Liver (tissue), 9 donors: ENCODE results near the gene SNAI1. TPM values are rescaled to one million over a fixed set of nuclear protein-coding genes. Genes with fewer than 3 reads are reported as not detected.

Experiments used
- DNase-seq: peaks from one replicate; pipeline ENCODE4 v3.0.0-alpha.2; 2017; ENCODE audit warnings: low spot score
- H3K27ac ChIP-seq, 2 donors: one replicate each; pipeline ENCODE4 v1.7.0; 2013; ENCODE audit warnings: inconsistent platforms in 2 of 2, low read length in 2 of 2, control low read depth in 1 of 2, low read depth in 1 of 2, mild to moderate bottlenecking in 1 of 2
- H3K27me3 ChIP-seq, 4 donors: one replicate each; pipeline versions ENCODE4 v1.6.1 to v1.7.0; 2013; ENCODE audit warnings: low read length in 3 of 4, inconsistent platforms in 1 of 4, mild to moderate bottlenecking in 1 of 4, moderate library complexity in 1 of 4; ENCODE audit not compliant: control insufficient read depth in 4 of 4, insufficient read depth in 4 of 4
- H3K36me3 ChIP-seq, 4 donors: one replicate each; pipeline versions ENCODE4 v1.6.1 to v1.7.0; 2013; ENCODE audit warnings: low read length in 3 of 4, mild to moderate bottlenecking in 3 of 4, low read depth in 1 of 4, moderate library complexity in 1 of 4; ENCODE audit not compliant: control insufficient read depth in 4 of 4, insufficient read depth in 3 of 4
- H3K4me1 ChIP-seq, 4 donors: one replicate each; pipeline versions ENCODE4 v1.6.1 to v1.7.0; 2013; ENCODE audit warnings: low read length in 3 of 4, mild to moderate bottlenecking in 3 of 4, moderate library complexity in 1 of 4; ENCODE audit not compliant: control insufficient read depth in 4 of 4, insufficient read depth in 4 of 4
- H3K4me3 ChIP-seq, 3 donors: one replicate each; pipeline versions ENCODE4 v1.6.1 to v1.7.0; 2013; ENCODE audit warnings: low read length in 3 of 3, control low read depth in 1 of 3, low read depth in 1 of 3, mild to moderate bottlenecking in 1 of 3
- H3K9ac ChIP-seq, 2 donors: one replicate each; pipeline ENCODE4 v1.7.0; 2013; ENCODE audit warnings: low read length in 2 of 2, mild to moderate bottlenecking in 2 of 2, moderate library complexity in 2 of 2, control low read depth in 1 of 2, low read depth in 1 of 2
- H3K9me3 ChIP-seq, 4 donors: one replicate each; pipeline versions ENCODE4 v1.6.1 to v1.7.0; 2013; ENCODE audit warnings: low read length in 3 of 4; ENCODE audit not compliant: control insufficient read depth in 4 of 4
- ATF3 ChIP-seq: IDR thresholded peaks from 2 replicates; pipeline ENCODE4 v1.6.1; 2016; ENCODE audit warnings: antibody characterized with exemption
- CTCF ChIP-seq: fragments of 150-350 bp; IDR thresholded peaks from 2 replicates; pipeline ENCODE4 v1.5.1; 2017; ENCODE audit warnings: improper control_type of control experiment, low read depth, low read length; ENCODE audit not compliant: missing input control
- EGR1 ChIP-seq, 2 donors: IDR thresholded peaks; 2 replicates each; pipeline ENCODE4 v1.6.1; 2016 to 2018; ENCODE audit warnings: antibody characterized with exemption in 2 of 2, low read depth in 2 of 2
- FOXA1 ChIP-seq: IDR thresholded peaks from 2 replicates; pipeline ENCODE4 v1.6.1; 2016; ENCODE audit warnings: antibody characterized with exemption
- FOXA2 ChIP-seq: IDR thresholded peaks from 2 replicates; pipeline ENCODE4 v1.6.1; 2016; ENCODE audit warnings: antibody characterized with exemption
- GABPA ChIP-seq, 2 donors: IDR thresholded peaks in 1 of 2; conservative IDR thresholded peaks in 1 of 2; 2 replicates each; pipeline ENCODE4 v1.6.1; 2016; ENCODE audit warnings: antibody characterized with exemption in 2 of 2, mild to moderate bottlenecking in 1 of 2, moderate library complexity in 1 of 2
- HNF4A ChIP-seq, 2 donors: conservative IDR thresholded peaks; 2 replicates each; pipeline ENCODE4 v1.6.1; 2016; ENCODE audit warnings: antibody characterized with exemption in 2 of 2, mild to moderate bottlenecking in 2 of 2
- HNF4G ChIP-seq: IDR thresholded peaks from 2 replicates; pipeline ENCODE4 v1.6.1; 2016; ENCODE audit warnings: antibody characterized with exemption
- JUND ChIP-seq, 2 donors: IDR thresholded peaks; 2 replicates each; pipeline ENCODE4 v1.6.1; 2016; ENCODE audit warnings: antibody characterized with exemption in 2 of 2
- MAX ChIP-seq: IDR thresholded peaks from 2 replicates; pipeline ENCODE4 v1.6.1; 2016; ENCODE audit warnings: antibody characterized with exemption
- NR2F2 ChIP-seq: IDR thresholded peaks from 2 replicates; pipeline ENCODE4 v1.6.1; 2016; ENCODE audit warnings: antibody characterized with exemption
- RAD21 ChIP-seq, 2 donors: IDR thresholded peaks; 2 replicates each; pipeline ENCODE4 v1.6.1; 2016; ENCODE audit warnings: antibody characterized with exemption in 2 of 2, mild to moderate bottlenecking in 2 of 2
- REST ChIP-seq: IDR thresholded peaks from 2 replicates; pipeline ENCODE4 v1.6.1; 2016; ENCODE audit warnings: antibody characterized with exemption, mild to moderate bottlenecking
- RXRA ChIP-seq, 2 donors: IDR thresholded peaks; 2 replicates each; pipeline ENCODE4 v1.6.1; 2017 to 2018; ENCODE audit warnings: antibody characterized with exemption in 2 of 2, mild to moderate bottlenecking in 1 of 2
- SP1 ChIP-seq: IDR thresholded peaks from 2 replicates; pipeline ENCODE4 v1.6.1; 2018; ENCODE audit warnings: antibody characterized with exemption, mild to moderate bottlenecking
- TAF1 ChIP-seq: conservative IDR thresholded peaks from 2 replicates; pipeline ENCODE4 v1.6.1; 2016; ENCODE audit warnings: antibody characterized with exemption, mild to moderate bottlenecking
- YY1 ChIP-seq: IDR thresholded peaks from 2 replicates; pipeline ENCODE4 v1.6.1; 2016; ENCODE audit warnings: antibody characterized with exemption, mild to moderate bottlenecking
- ZBTB33 ChIP-seq: IDR thresholded peaks from 2 replicates; pipeline ENCODE4 v1.6.1; 2016; ENCODE audit warnings: antibody characterized with exemption
- WGBS: extraction: QIAGEN DNeasy Blood & Tissue Kit; methylation state at CpG from one replicate; pipeline ENCODE4 v1.1.7; 2013; 5-methylcytosine and 5-hydroxymethylcytosine counted together
- polyA plus RNA-seq, 2 donors: library from polyadenylated mRNA; stranded (reverse) in 1 of 2; unstranded in 1 of 2; fragments of 200-250 nt in 1 of 2; fragments of >200 nt in 1 of 2; fragmentation: Nextera tagmentation in 1 of 2; extraction: Ambion mirVana in 1 of 2; gene quantifications; one replicate each; pipeline versions ENCODE4 v1.2.1 to v1.2.3, GENCODE V29; 2013 to 2015
- total RNA-seq, 2 donors: library from RNA; depleted of rRNA; stranded (reverse); fragments of >200 nt; gene quantifications; one replicate each; pipeline ENCODE4 v1.2.3, GENCODE V29; 2014
- donor health status: healthy.
- donor health status: healthy.
- donor health status: healthy.
- donor health status: healthy.
- donor health status: healthy.

Gene SNAI1
- total and polyA plus RNA-seq, 4 donors, result 0.28 to 3.4 (median 0.60) TPM

- TF ChIP-seq MAX, result no peak
- no peak for TF ChIP-seq HNF4G
- no peak for TF ChIP-seq SP1
- no peak for TF ChIP-seq NR2F2
- TF ChIP-seq JUND (IDR thresholded peaks at IDR 0.05), result no peak
- TF ChIP-seq ATF3, result no peak
- TF ChIP-seq YY1, result no peak
- TF ChIP-seq EGR1 (IDR thresholded peaks at IDR 0.05; ENCODE audit: low read depth in 2 of 2), result no peak
- no peak for TF ChIP-seq RXRA (IDR thresholded peaks at IDR 0.05)
These were observed 41.3 kb upstream of the SNAI1 start (continued) for GRCh38 chr20:49941456-49941855.

GRCh38 chr20:49942303-49942702 lies 40.5 kb upstream of the SNAI1 start:
- no peak overlapping the region for H3K9ac ChIP-seq
- H3K27ac ChIP-seq, result no peak overlapping the region
- peaks cover 8 to 51% (median 37%) of the 10 kb centered on the region in 4 donors for H3K36me3 ChIP-seq
- H3K4me3 ChIP-seq, result no peak overlapping the region
- TF ChIP-seq ATF3, result no peak
- TF ChIP-seq RXRA (IDR thresholded peaks at IDR 0.05), result no peak
- no peak for TF ChIP-seq YY1
- no peak for TF ChIP-seq FOXA1
- TF ChIP-seq MAX, result no peak
- no peak for TF ChIP-seq ZBTB33
- no peak for TF ChIP-seq GABPA (IDR thresholded peaks at IDR 0.05 in 1 of 2, conservative IDR thresholded peaks at IDR 0.05 in 1 of 2)
- no peak for TF ChIP-seq FOXA2
- TF ChIP-seq JUND (IDR thresholded peaks at IDR 0.05), result no peak
- TF ChIP-seq TAF1, result no peak
- TF ChIP-seq HNF4G, result no peak
- TF ChIP-seq HNF4A (conservative IDR thresholded peaks at IDR 0.05), result no peak
- no peak for TF ChIP-seq SP1
- no peak for TF ChIP-seq RAD21 (IDR thresholded peaks at IDR 0.05)
- TF ChIP-seq REST, result no peak
- no peak for TF ChIP-seq NR2F2
- TF ChIP-seq CTCF, result no peak
- TF ChIP-seq EGR1 (IDR thresholded peaks at IDR 0.05; ENCODE audit: low read depth in 2 of 2), result no peak
- peaks cover 7 to 24% (median 18%) of the 10 kb centered on the region in 4 donors for H3K4me1 ChIP-seq
- DNase-seq, result no peak
- 84% methylated on average over 3 of the region's 3 CpGs for WGBS
- H3K27me3 ChIP-seq, result no peaks in the 10 kb centered on the region
- no peaks in the 10 kb centered on the region for H3K9me3 ChIP-seq
